ENCODE measurements around the gene RAB7B. TPM values are rescaled to one million over a fixed set of nuclear protein-coding genes. Genes with fewer than 3 reads are reported as not detected.

RAB7B gene
- total RNA-seq, 4 donors from 2014 or later, result 0.27 to 0.32 TPM; not detected in 2

- in situ Hi-C loops (cut with MboI; ENCODE audit: low pct_ligation_motif_present in 1 of 4, low pct_unique_long_range_greater_than_20kb in 1 of 4, low sequenced_read_pairs in 3 of 4) (no loop called here), intact Hi-C loops (cut with DNase I; ENCODE audit: low total_unique reads) (no loop called here)
- no peak overlapping the region for H3K4me3 ChIP-seq
- DNase-seq, result no peak
- H3K4me1 ChIP-seq, result no peaks in the 10 kb centered on the region
- H3K27ac ChIP-seq, result no peak overlapping the region
- peaks cover 15% of the 10 kb centered on the region for H3K27me3 ChIP-seq
- WGBS, 2 donors (ENCODE audit: low coverage in 1 of 2), result 58 to 69% methylated on average over 4 to 5 of the region's 5 CpGs
- TF ChIP-seq EP300 (IDR thresholded peaks at IDR 0.05; ENCODE audit: low read depth) (no peak), POLR2AphosphoS5 (IDR thresholded peaks at IDR 0.05) (no peak), POLR2A (IDR thresholded peaks at IDR 0.05) (no peak), CTCF (IDR thresholded peaks at IDR 0.05) (no peak)
- H3K9me3 ChIP-seq, result no peaks in the 10 kb centered on the region
- H3K36me3 ChIP-seq, result no peaks in the 10 kb centered on the region
Measured at GRCh38 chr1:206040328-206040727, 37.1 kb upstream of the RAB7B start.

GRCh38 chr1:206039046-206039973, 36.1 kb upstream of the RAB7B start:
- intact Hi-C loops (cut with DNase I; ENCODE audit: low total_unique reads), result no loop called here
- in situ Hi-C loops (cut with MboI; ENCODE audit: low pct_ligation_motif_present in 1 of 4, low pct_unique_long_range_greater_than_20kb in 1 of 4, low sequenced_read_pairs in 3 of 4), result loop anchor here in 1 of 4 donors (10.0 kb wide), 1 partner anchor 65 kb away; no protein-coding TSS in a partner anchor
- peaks cover 15% of the 10 kb centered on the region for H3K27me3 ChIP-seq

GRCh38 chr1:206037581-206037980, 34.4 kb upstream of the RAB7B start:
- peaks cover 0 to 5% (median 0%) of the 10 kb centered on the region in 4 donors for H3K4me1 ChIP-seq
- no peaks in the 10 kb centered on the region for H3K9me3 ChIP-seq
- no peak overlapping the region for H3K4me3 ChIP-seq
- no peak for DNase-seq
- TF ChIP-seq CTCF (IDR thresholded peaks at IDR 0.05) (no peak), POLR2A (IDR thresholded peaks at IDR 0.05) (no peak), EP300 (IDR thresholded peaks at IDR 0.05; ENCODE audit: low read depth) (no peak), POLR2AphosphoS5 (IDR thresholded peaks at IDR 0.05) (no peak)
- intact Hi-C loops (cut with DNase I; ENCODE audit: low total_unique reads), result no loop called here
- WGBS, 2 donors (ENCODE audit: low coverage in 1 of 2), result 85 to 98% methylated on average over 6 to 9 of the region's 9 CpGs
- H3K27me3 ChIP-seq, result peaks cover 11% of the 10 kb centered on the region
- H3K36me3 ChIP-seq, result no peaks in the 10 kb centered on the region
- H3K27ac ChIP-seq, result no peak overlapping the region
- in situ Hi-C loops (cut with MboI; ENCODE audit: low pct_ligation_motif_present in 1 of 4, low pct_unique_long_range_greater_than_20kb in 1 of 4, low sequenced_read_pairs in 3 of 4), result loop anchor here in 1 of 4 donors (10.0 kb wide), 1 partner anchor 67 kb away; no protein-coding TSS in a partner anchor

More at GRCh38 chr1:206039046-206039973, 36.1 kb upstream of the RAB7B start:
- no peak for DNase-seq
- H3K4me3 ChIP-seq, result no peak overlapping the region
- H3K9me3 ChIP-seq, result no peaks in the 10 kb centered on the region
- TF ChIP-seq POLR2AphosphoS5 (IDR thresholded peaks at IDR 0.05) (no peak), EP300 (IDR thresholded peaks at IDR 0.05; ENCODE audit: low read depth) (no peak), CTCF (IDR thresholded peaks at IDR 0.05) (no peak), POLR2A (IDR thresholded peaks at IDR 0.05) (no peak)
- H3K27ac ChIP-seq, result no peak overlapping the region
- no peaks in the 10 kb centered on the region for H3K36me3 ChIP-seq
- peaks cover 0 to 5% (median 0%) of the 10 kb centered on the region in 4 donors for H3K4me1 ChIP-seq
- 35 to 43% methylated on average over 6 to 7 of the region's 7 CpGs for WGBS, 2 donors (ENCODE audit: low coverage in 1 of 2)

GRCh38 chr1:206036663-206037455, 33.7 kb upstream of the RAB7B start:
- intact Hi-C loops (cut with DNase I; ENCODE audit: low total_unique reads), result no loop called here
- in situ Hi-C loops (cut with MboI; ENCODE audit: low pct_ligation_motif_present in 1 of 4, low pct_unique_long_range_greater_than_20kb in 1 of 4, low sequenced_read_pairs in 3 of 4), result loop anchor here in 1 of 4 donors (10.0 kb wide), 1 partner anchor 68 kb away; no protein-coding TSS in a partner anchor
- peak overlapping the region in 1 of 4 donors; percentile 13 for H3K27ac ChIP-seq
- no peak for TF ChIP-seq POLR2A (IDR thresholded peaks at IDR 0.05)
- no peak for TF ChIP-seq CTCF (IDR thresholded peaks at IDR 0.05)
- TF ChIP-seq POLR2AphosphoS5 (IDR thresholded peaks at IDR 0.05), result no peak
- no peak for TF ChIP-seq EP300 (IDR thresholded peaks at IDR 0.05; ENCODE audit: low read depth)
- 25 to 33% methylated on average over 2 of the region's 2 CpGs for WGBS, 2 donors (ENCODE audit: low coverage in 1 of 2)
- no peak overlapping the region for H3K4me3 ChIP-seq
- no peak for DNase-seq
- H3K36me3 ChIP-seq, result no peaks in the 10 kb centered on the region
- peaks cover 0 to 5% (median 0%) of the 10 kb centered on the region in 4 donors for H3K4me1 ChIP-seq
- no peaks in the 10 kb centered on the region for H3K9me3 ChIP-seq
- peaks cover 11% of the 10 kb centered on the region for H3K27me3 ChIP-seq
